HTR-8/SVneo (cell line): ENCODE data around the gene ATP2B3.

Source experiments
- DNase-seq: peaks from one replicate; pipeline ENCODE4 v3.0.0; 2011; ENCODE audit warnings: low spot score, mixed read lengths; ENCODE audit not compliant: insufficient read length
- FAIRE-seq: peaks from 2 replicates; lab custom pipeline; 2011; peaks lifted over from hg19 to GRCh38; lab: Jason Lieb, UNC

The ATP2B3 gene

DNA sequence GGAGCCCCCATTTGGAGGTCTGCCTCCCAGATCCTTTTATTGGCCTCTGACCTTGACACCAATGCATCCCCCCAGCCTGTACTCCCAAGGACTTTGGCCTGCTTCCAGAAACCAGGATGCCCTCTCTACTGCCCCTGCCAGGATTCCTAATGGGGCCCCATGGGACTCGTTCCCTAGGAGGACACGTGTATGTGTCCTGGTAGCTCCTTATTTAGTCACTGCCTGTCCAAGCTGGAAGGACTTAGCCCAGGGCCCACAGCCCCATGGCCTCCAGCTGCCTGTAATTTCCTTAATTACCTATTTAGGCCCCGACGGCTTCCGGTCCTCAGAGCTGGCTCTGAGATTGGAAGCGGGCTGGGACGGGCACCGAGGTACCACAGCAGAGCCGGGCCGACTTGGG, 9.4 kb downstream of the ATP2B3 start:
- no peak for DNase-seq

GRCh38 chrX:153527208-153527607, 9.8 kb downstream of the ATP2B3 start:
- DNase-seq (no peak), FAIRE-seq (no peak)

More for the DNA sequence above, 9.4 kb downstream of the ATP2B3 start:
- FAIRE-seq = no peak

GRCh38 chrX:153530411-153531129, 13.1 kb downstream of the ATP2B3 start:
- no peak for DNase-seq
- FAIRE-seq = no peak

DNA sequence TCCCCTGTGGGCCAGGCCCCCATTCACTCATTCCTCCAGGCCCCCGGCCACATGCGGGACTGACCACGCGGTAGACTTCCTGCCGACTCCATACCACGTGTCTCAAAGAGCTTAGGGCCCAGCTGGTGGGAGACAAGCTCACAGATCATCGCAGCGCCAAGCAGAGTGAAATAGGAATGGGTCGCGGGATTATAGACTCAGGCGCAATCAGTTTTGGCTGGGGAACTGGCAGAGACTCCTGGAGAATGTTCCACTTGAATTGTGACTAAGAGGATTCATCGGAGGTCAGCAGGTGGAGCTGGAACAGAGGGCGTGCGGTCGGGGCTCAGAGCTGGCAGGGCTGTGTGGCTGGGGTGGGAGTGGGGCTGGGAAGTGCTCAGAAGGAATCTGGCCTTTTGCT, 15.6 kb downstream of the ATP2B3 start:
- DNase-seq (no peak), FAIRE-seq (no peak)

DNA sequence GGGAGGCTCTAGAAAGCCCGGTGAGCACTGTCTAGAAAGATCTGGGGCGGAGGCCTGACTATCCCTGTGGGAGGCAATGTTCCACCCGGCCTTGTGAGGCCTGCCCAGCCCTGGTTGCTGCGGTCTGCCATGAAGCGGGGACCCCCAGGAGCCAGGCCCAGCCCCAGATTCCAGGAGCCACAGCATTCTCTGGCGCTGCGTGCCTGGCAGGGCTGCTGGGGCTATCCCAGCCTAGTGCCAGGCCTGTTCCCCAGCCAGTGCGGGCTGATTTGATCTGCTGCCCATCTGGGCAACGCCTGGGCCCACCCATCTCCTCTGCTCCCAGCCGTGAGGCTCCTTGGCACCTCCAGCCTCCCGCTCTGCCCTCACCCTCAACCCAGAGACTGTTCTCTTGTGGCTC, 19.6 kb downstream of the ATP2B3 start:
- no peak for DNase-seq
- FAIRE-seq = no peak

GRCh38 chrX:153537526-153538295, 20.3 kb downstream of the ATP2B3 start:
- DNase-seq (no peak), FAIRE-seq (no peak)

- FAIRE-seq (no peak), DNase-seq (no peak)
Measured at GRCh38 chrX:153538424-153538823, 21.0 kb downstream of the ATP2B3 start.

- peak; percentile 63 for DNase-seq
- peak; percentile 49 for FAIRE-seq
Measured at GRCh38 chrX:153539171-153539978, 21.9 kb downstream of the ATP2B3 start.

- DNase-seq (no peak), FAIRE-seq (no peak)
Measured at GRCh38 chrX:153539979-153540358, 22.5 kb downstream of the ATP2B3 start.

GRCh38 chrX:153544727-153545126, 27.3 kb downstream of the ATP2B3 start:
- DNase-seq = no peak
- FAIRE-seq = no peak

GRCh38 chrX:153546386-153546785, 28.9 kb downstream of the ATP2B3 start:
- FAIRE-seq (no peak), DNase-seq (no peak)

GRCh38 chrX:153547195-153547594, 29.8 kb downstream of the ATP2B3 start:
- DNase-seq = no peak
- FAIRE-seq = no peak

DNA sequence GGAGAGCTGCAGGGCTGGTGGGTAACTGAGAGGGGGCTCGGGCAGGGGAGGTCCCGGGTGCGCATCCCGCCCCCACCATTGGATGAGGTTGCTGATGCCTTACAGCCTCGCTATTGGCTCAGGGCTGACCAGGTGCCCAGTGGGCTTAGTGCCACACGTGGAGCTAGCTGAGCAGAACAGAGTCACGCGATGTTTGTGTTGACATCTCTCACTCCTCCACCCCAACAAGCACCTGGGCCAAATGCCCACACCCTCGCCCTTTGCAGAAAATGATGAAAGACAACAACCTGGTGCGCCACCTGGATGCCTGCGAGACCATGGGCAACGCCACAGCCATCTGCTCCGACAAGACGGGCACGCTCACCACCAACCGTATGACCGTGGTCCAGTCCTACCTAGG, 31.8 kb downstream of the ATP2B3 start:
- FAIRE-seq = no peak
- no peak for DNase-seq

DNA sequence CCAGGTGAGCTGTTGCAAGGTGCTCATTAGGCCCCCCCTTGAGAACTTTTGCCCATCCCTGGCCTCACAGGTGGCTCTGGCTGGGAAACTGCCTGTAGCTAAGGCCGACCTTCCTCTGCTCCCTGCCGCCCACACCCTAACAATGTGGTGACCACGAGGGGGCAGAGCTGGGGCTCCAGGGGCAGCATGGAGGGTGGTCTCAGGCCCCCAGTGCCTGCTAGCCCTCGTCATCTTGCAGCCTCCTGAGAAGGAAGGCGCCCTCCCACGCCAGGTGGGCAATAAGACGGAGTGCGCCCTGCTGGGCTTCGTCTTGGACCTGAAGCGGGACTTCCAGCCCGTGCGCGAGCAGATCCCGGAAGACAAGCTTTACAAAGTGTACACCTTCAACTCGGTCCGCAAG, 32.4 kb downstream of the ATP2B3 start:
- FAIRE-seq (no peak), DNase-seq (no peak)

- no peak for DNase-seq
- no peak for FAIRE-seq
Measured at GRCh38 chrX:153551135-153551534, 33.7 kb downstream of the ATP2B3 start.

DNA sequence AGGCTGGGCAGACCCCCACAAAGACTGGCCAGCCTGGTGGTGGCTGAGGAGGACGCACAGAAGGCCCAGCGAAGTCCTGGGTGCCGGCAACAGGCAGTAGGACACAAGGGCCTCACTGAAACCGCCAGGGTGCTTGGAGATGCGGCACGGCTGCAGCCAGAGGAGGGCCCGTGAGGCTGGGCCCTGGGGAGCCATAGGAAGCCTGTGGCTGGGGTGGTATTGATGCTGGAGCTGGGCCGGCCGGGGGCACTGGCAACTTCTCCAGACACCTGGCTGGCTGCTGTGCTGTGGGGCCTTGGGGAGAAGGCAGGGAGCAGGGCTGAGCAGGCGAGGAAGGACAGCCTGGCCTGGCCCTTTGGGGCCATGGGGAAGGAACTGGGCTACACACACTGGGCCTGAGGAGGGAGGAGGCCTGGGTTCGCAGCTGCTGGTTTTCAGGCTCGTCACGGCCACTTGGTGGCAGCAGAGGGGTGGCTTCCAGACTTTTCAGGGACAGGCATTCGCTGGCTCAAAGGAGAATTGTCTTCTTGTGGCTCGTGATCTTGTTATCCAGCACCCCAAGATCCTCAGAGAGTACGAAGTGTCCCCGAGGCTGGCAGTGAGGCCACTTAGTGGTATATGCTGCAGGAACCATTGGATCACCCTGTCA, 37.2 kb downstream of the ATP2B3 start:
- peak; percentile 45 for DNase-seq
- no peak for FAIRE-seq

GRCh38 chrX:153556767-153557166, 39.3 kb downstream of the ATP2B3 start:
- FAIRE-seq (no peak), DNase-seq (no peak)

DNA sequence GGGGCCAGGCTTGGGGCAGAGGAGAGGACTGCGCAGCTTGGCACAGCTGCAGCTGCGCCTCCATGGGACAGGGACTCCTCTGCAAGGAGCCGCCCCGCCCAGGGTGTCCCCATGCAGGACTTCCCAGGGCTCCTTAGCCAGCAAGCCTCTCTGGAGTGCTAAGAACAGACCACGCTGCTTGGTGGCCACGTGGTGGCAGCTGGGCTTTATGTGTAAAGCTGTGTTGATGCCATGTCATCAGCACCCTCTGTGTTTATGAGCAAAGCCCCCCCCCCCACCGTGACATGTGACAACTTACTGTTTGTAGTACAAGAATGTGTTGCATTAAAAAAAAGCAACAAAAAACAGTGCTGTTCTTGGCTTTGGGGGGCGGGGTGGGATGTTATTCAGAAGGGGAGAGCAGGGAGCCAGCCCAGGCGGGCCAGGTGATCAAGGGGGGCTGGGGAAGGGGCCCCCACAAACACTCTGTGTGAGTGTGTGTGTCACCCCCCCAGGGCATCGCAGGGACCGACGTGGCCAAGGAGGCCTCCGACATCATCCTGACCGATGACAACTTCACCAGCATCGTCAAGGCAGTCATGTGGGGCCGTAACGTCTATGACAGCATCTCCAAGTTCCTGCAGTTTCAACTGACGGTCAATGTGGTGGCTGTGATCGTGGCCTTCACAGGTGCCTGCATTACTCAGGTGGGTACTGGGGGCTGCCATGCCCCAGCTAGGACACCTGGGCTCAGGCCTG, 40.3 kb downstream of the ATP2B3 start:
- FAIRE-seq (no peak), DNase-seq (no peak)

DNA sequence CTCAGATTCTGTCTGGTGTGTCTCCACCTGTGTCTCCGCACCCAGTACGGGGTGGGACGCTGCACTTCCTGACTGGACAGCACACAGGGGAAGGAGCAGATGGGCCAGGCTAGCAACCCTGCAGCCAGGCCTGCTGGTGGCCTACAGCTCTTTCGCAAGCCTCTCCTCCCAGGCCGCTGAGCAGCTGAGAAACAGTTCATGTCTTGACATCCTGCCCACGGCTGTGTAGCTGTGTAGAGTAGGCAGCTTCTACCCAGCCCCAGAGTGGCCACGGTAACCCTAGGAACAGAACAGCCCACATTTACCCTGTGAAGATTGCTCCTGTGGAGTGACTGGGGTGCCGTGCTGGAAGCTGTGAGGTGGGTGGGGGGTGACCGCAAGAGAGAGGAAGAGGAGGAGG, 42.6 kb downstream of the ATP2B3 start:
- DNase-seq (no peak), FAIRE-seq (no peak)

- DNase-seq = no peak
- FAIRE-seq = no peak
Measured at GRCh38 chrX:153560466-153560865, 43.0 kb downstream of the ATP2B3 start.
